ENCODE measurements around the gene SBK1.
"Not testable (repeated sequence)": the region's sequence is repeated elsewhere in the genome, so short reads cannot be mapped to it uniquely, and the experiment has no call there.

The SBK1 gene

DNA sequence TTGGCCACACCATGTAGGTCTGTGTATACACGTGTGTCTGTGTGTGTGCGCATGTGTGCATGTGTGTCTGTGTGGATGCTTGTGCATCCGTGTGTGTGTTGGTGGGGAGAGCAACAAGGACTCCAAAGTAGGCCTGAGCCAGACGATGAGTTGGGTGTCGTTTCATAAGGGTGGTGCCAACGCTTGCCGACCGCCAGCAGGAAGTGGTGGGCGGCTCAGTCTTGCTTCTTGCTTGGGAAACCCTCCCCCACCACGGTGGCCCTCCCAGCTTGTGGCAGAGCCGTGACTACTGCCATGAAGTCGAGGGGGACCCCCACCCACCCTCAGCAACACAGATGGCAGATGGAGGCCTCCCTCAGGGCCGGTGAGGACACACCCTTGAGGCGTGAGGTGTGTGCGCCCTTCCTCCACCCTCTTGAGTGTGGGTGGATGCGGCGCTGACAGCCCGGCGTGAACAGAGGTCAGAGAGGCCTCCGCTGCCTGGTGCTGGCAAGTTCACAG is 17.5 kb downstream of the SBK1 start:
- peak; percentile 63 for DNase-seq

DNA sequence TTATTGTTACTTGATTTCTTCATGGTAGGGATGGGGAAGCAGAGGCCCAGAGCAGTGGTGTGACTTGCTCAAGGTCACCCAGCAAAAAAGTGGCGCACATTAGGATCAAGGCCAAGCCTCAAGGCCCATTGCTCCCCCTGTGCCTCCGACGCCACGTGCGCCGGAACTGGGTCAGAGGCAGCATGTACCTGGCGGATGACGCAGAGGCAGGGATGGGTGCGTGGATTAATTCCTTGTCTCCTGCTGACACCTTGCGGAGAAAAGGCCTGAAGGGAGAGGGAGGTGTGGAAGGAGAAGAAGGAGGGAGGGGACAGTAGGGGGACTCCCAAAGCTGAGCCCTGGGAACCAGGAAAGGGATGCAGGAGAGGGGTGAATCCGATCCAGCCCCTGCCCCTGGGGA is 18.5 kb downstream of the SBK1 start:
- no peak for DNase-seq

DNA sequence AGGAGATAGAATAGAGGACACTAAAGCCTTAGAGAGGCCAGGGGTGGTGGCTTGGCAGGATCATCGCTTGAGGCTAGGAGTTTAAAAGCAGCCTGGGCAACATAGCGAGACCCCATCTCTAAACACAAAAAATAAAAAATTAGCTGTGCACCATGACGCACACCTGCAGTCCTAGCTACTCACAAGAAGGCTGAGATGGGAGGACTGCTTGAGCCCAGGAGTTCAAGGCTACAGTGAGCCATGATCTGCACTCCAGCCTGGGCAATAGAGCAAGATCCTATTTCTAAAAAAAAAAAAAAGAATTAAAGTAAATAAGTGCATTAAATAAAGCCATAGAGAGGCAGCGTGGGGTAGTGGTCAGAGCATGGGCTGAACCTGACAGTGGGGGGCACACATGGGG is 19.1 kb downstream of the SBK1 start:
- DNase-seq = no peak

DNA sequence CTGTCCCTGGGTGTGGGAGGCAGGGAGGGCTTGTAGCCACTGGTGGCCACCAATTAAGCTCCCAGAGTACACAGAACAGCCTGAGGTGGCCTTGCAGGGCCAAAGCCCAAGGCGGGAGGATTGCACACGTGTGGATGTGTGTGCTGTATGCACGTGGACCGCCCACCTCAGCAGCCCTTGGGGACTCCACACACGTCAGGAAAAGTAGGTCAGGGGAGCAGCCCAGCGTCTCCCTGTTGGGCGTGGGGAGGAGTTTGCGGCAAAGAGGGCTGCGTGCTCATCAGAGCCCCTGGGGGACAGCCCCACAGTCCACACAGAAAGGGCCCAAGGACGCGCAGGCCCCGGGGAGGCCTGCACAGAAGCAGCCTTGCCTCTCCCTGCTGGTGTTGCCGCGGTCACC is 19.6 kb downstream of the SBK1 start:
- DNase-seq = no peak

DNA sequence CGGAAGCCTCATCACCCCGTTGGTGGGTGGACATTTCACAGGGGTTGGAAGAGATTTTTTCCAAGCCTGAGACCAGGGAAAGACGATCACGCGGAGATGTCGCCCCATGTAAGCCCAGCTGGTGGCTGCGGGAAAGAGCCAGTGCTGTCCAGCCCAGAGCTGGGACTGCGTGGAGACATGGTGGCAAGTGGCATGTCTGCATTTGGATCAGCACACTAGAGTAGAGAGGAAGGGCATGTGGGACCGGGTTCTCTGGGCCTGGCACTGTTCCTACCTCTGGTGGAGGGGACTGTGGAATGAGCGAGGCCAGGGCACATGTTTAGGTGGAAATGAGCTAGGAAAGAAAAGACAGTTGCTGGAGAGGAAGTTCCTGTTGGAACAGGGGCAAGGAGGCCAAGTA is 20.0 kb downstream of the SBK1 start:
- no peak for DNase-seq

DNA sequence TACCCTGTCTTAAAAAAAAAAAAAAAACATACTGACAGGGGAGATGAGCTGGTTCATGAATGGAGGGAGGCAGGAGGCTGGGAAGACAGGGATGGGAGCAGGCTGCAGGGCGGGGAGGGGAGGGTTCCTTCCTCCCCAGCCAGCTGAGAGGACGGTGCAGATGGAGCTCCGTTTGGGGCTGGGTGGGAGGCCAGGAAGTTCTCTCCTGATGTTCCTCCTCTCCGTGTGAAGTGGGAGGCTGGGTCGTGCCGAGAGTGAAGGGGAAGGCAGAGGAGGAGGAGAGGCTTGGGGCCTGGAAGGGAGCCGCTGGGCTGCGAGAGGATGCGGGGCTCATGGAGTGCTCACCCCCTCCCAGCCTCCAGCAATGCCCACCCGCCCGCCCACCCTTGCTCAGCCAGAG is 21.3 kb downstream of the SBK1 start:
- no peak for DNase-seq

DNA sequence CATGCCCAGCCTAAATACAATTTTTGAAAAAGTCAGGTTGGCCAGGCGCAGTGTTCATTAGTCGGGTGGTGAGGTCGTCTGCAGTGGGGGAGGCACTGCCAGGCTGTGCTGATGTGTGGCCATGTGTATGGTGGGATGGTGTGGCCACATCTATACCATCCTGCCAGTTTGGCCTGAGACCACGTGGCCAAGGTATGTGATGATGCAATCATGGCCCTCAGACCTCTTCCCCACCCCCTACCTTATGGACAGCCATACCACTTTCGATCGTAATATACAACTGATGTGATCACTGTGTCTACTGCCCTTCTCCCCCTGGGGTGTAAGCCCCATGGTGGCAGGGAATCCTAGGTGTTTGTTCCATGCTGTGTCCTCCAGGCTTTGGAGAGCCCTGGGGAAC is 23.7 kb downstream of the SBK1 start:
- no peak for DNase-seq

DNA sequence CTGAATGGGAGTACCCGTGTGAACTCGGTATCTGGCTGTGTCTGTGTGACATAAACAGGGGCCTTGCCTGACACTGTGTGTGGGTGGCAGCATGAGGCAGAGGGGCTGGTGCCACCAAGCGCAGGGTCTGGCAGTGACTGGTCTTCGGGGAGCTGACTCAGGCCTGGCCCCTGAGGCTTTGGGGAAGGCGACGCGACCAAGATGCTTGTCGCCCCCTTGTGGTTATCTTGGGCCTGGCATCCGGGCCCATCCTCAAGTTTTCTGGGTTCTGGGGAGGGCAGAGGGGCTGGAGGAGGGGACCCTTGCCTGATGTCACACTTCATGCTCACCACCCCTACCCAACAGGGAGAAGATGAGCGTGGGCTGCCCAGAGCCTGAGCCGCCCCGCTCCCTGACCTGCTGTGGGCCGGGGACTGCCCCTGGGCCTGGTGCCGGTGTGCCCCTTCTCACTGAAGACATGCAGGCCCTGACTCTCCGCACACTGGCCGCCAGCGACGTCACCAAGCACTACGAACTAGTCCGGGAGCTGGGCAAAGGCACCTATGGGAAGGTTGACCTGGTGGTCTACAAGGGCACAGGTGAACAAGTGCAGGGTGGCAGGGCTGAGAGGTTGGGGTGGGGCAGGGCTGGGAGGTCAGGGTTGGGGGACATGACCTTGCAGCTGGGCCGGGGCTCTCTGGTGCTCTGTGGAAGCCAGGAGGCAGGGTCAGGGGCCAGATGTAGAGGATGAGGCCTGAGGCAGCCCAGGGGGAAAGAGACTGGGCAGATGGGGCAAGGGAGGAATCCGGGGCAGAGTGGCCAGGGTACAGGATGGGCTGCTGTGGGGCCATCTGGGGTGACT is 24.9 kb downstream of the SBK1 start:
- DNase-seq = peak; percentile 69

DNA sequence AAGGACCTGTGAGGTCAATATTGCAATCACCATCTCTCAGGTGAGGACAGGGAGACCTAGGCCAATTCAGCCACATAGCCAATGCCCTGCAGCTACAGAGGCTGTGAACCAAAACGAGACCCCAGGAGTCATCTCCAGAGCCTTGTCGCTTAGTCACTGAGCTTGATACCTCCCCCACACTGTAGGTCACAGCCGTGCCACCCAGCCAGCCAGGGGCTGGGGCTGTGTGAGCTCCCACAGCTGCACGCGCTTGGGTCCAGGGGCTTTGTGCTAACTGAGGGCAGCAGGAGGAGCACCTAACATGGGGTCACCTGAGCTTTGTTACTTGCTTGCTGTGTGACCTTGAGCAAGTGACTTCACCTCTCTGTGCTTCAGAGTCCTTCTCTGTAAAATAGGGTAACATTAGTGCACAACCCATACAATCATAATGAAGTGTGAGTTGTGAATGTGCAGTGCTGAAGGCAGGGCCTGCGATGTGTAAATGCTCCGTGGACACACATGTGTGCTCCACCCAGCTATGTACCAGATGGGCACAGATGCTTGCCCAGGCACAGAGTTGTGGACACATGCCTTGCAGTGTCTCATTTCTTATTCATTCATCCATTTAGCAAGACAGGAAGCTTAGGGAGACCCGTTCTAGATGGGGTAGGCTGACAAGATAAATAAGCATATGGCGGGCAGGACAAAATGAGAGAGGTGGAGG is 25.9 kb downstream of the SBK1 start:
- no peak for DNase-seq

DNA sequence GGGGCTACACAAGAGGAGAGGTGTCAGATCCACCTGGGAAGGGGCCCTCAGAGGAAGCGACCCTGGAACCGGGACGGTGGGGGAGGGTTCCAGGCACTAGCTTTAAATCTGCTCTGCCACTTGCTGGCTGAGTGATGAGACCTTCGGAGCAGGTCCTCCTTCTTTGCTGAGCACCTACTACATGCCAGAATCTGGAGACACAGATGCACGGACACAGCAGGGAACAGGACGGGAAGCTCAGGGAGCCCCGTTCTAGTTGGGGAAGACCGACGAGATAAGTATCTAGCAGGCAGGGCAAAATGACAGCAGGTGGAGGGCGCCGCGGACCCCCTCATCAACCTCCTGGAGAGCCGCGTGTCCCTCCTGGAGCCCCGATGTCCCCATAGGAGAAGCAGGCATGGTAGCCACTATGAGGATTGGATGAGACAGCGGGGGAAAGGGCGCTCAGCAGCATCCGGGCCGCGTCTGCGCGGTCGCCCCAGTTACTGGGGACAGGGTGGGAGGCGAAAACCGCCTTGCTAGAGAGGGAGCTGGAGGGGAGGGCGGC is 27.2 kb downstream of the SBK1 start:
- no peak for DNase-seq

DNA sequence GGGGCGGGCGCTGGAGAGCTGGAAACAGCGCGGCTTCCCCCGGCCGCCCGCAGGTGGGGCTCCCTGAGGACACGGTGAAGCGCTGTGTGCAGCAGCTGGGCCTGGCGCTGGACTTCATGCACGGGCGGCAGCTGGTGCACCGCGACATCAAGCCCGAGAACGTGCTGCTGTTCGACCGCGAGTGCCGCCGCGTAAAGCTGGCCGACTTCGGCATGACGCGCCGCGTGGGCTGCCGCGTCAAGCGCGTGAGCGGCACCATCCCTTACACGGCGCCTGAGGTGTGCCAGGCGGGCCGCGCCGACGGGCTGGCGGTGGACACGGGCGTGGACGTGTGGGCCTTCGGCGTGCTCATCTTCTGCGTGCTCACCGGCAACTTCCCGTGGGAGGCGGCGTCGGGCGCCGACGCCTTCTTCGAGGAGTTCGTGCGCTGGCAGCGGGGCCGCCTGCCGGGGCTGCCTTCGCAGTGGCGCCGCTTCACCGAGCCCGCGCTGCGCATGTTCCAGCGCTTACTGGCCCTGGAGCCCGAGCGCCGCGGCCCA is 27.8 kb downstream of the SBK1 start:
- DNase-seq = no peak

DNA sequence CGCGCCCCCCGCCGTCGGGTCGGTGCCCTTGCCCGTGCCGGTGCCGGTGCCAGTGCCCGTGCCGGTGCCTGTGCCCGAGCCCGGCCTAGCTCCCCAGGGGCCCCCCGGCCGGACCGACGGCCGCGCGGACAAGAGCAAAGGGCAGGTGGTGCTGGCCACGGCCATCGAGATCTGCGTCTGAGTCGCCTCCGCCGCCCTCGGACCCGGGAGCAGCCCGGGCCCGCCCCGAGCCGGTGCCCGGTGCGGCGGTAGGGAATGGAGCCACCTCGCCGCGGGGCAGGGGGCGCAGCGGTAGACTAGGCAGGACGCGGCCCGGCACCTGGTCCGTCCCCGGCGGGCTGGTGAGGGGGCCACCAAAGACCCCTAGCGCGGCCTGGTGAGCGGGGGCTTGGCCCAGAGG is 28.4 kb downstream of the SBK1 start:
- DNase-seq = no peak

DNA sequence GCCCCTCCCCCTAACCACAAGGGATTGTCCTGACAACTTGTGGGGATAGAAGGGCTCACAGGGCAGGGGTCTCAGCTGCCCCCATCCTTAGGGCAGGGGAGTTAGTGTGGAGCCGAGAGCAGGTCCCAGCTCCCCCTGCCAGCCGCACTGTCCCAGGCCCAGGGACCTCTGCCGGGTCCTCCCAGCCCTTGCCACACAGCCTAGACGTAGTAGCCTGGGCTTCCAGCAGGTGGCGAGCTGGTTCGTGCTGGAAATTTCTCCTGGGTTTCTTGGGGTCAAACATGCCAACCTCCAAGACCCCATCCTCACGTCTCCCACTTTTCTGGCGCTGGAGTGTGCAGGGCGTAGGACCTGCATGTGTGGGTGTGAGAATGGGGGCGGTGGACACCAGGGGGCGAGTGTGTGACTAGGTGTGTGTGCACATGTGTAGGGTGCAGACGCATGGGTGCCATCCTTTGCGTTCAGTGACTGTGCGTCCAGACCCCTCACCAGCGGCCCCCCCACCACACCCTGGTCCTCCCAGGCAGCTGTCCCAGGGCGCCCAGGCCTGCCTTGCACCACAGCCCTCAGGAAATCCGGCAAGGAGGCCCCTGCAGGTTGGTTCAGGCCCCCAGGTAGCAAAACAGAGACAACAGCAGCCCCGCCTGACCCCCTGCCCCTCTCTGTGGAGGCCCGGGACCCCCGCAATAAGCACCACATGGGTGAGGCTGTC is 29.5 kb downstream of the SBK1 start:
- no peak for DNase-seq

DNA sequence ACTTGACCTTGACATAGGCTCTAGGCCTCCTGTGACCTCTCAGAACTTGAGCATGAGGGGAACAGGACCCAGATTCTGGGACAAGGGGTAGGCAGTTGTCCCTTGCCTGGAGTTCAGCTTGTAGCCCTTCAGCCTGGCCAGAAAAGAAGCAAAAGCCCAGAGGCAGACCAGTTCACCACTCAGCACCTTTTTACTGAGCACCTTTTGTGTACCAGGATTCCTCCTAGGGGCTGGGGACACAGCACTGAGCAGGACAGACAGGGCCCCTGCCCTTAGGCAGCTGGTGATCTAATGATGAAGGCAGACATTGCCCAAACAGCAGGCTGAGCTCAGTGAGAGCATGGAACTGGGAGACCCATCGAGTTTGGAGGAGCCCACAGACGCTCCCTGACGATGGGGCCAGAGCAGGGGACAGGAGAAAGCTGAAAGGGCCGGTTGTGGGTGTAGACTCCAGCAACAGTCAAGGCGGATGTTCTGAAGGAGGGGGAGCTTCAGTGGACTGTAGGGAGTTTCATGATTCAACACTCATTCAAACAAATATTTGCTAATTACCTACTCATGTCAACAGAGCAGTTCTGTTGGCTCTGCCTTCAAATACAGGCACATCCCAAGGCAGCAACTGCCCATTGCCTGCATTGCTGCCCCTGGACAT is 32.0 kb downstream of the SBK1 start:
- no peak for DNase-seq

DNA sequence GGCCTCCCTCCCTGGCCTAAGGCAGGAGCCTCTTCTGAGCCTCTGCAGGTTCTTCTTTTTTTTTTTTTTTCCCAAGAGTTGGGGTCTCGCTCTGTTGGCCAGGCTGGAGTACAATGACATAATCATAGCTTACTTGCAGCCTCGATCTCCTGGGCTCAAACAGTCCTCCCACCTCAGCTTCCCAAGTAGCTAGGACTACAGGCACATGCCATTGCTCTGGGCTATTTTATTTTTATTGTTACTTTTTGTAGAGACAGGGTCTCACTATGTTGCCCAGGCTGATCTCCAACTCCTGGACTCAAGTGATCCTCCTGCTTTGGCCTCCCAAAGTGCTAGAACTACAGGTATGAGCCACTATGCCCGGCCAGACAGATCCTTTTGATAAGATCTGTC is 32.6 kb downstream of the SBK1 start:
- no peak for DNase-seq

DNA sequence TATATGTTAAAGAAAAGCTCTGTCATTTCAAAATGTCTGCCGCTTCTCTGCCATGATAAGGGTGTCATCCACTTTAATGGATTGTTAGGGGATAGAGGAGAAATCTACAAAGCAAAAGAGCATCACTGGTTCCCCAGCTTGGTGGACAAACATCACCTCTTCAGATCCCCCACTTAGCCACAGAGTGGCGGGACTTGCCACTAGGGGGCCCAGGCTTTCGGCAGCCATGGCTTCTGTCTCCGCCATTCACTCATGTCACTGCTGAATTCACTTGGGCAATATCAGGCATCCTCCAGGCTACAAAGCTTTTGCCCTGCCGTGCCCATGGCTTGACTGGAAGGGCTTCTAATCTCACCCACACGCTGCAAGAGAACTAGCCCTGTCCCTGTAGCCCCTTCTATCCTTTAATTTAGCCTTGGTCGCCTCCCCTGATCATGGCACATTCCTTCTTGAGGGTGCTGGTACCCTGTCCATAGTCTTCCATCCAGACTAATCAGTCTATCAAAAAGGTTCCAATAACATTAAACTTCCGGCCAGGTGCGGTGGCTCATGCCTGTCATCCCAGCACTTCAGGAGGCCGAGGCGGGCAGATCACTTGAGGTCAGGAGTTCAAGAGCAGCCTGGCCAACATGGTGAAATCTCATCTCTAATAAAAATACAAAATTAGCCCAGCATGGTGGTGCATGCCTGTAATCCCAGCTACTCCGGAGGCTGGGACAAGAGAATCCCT is 34.7 kb downstream of the SBK1 start:
- DNase-seq = peak; percentile 34

DNA sequence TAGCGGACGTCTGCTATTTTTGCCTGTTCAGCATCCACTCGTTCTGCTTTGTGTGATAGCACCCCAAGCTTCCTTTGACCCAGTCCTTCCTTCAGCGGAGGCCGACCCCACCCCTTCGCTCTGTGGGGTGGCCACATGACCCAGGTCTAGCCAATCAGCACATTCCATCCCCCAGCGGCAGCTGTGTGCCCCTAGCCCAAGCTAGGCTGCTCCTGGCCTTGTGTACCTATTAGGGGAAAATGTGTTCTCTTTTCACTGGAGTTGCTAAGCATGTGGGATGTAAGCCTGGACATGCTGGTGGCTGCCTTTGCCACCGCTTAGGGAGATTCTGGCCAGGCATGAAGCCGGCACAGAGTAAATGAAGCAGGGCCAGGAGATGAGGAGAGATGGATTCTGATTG is 37.9 kb downstream of the SBK1 start:
- DNase-seq = peak; percentile 8

DNA sequence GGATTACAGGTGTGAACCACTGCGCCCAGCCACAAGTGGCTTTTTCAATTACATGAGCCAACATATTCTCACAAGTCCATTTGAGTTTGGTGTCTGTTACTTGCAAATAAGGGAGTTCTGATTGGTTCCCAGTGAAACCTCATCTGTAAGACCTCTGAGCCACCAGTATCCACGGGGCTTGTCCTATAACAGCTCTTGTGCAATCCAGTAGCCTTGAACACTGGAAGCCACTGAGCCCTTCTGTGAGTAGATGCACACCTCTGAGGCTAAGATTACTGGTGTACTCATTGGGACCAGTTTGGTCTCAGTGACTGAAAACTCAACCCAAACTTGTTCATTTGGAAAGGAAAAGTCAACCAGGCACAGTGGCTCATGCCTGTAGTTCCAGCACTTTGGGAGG is 38.7 kb downstream of the SBK1 start:
- not testable (repeated sequence) for DNase-seq

DNA sequence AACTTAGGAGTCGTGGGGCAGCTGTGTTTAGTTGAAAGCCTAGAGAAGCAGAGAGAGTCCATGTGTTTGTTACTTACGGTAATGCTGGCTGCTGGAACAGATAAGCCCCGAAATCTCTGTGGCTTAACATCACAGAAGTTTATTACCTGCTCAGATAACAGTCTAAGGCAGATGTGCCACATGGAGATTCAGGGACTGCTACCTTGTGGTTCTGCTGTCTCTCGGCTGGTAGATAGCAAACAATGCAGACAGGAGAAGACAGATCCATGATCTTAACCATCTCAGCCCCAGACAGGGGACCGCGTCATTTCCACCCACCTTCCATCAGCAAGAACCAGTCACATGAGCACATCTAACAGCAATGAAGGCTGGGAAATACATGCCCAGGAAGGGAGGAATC is 40.3 kb downstream of the SBK1 start:
- DNase-seq = not testable (repeated sequence)

DNA sequence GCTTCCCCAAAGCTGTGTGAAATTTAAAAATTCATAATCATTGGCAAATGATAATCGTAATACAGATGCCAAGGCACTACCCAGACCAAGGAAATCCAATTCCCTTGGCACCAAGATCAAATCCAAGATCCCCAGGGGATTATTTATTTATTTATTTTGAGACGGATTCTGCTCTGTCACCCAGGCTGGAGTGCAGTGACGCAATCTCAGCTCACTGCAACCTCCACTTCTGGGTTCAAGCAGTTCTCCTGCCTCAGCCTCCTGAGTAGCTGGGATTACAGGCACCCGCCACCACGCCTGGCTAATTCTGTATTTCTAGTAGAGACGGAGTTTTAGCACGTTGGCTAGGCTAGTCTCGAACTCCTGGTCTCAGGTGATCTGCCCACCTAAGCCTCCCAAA is 43.4 kb downstream of the SBK1 start:
- DNase-seq = not testable (repeated sequence)

DNA sequence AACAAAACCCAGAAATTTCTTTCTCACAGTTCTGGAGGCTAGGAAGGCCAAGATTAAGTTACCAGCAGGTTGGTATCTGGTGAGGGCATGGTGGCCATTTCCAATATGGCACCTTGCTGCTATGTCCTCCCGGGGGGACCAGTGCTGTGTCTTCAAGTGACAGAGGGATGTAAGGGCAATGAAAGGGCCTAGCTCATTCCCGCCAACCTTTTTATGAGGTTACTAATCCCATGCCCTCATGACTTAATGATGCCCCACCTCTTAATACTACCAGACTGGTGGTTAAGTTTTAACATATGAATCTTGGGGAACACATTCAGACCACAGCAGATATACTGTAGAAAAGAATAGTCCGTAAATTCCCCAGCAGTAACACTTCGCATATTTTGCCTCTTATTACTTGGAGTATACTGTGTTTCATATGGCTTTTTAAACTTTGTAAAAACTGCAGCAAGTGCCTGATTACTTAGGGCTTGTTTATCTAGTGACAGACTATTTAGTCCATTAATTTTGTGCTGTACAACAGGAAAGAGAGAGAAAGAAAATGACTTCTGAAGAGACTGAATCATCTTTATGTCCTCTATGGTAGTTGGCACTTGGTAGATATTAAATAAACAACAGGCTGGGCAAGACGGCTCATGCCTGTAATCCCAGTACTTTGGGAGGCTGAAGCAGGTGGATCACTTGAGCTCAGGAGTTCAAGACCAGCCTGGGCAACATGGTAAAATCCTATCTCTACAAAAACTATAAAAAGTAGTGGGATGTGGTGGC is 44.8 kb downstream of the SBK1 start:
- not testable (repeated sequence) for DNase-seq
